ENCODE measurements around the gene VWA5B2. TPM values are rescaled to one million over a fixed set of nuclear protein-coding genes. Genes with fewer than 3 reads are reported as not detected.

The VWA5B2 gene
- total RNA-seq (2022; extraction: Qiagen RNA extraction; ENCODE audit: low read depth) = 0.34 to 0.93 TPM (median 0.38 TPM) in 5 replicates

GRCh38 chr3:184229394-184230080, at the start of gene VWA5B2:
Gene VWA5B2 (plus strand): TSS chr3:184229585. CDS start chr3:184230529, 944 bp downstream.

DNA sequence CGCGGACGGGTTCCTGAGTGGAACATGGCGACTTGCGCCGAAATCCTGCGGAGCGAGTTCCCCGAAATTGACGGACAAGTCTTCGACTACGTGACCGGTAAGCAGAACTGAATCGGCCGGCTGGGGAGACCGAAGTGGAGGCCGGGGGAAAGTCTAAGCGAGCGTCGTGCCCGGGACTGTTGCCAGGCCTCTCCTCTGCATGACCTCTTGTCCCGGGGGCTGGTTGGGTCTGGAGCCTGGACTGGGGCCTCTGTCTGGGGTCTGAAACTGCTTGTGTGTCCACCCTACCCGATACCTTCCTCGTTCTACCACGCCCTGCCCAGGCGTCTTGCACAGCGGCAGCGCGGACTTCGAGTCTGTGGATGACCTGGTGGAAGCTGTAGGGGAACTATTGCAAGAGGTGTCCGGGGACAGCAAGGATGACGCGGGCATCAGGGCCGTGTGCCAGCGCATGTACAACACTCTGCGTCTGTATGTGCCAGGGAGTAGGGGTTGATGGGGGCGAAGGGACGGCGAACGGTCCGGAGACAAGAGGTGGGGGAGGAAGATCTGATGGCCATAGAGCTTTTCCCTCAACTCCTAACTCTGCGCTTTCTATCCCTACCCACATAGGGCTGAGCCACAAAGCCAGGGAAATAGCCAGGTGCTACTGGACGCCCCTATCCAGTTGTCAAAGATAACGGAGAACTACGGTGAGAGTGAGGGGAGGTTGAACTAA, 43.0 kb upstream of the VWA5B2 start, which contains the start of gene ABCF3:
Gene ABCF3, plus strand, starts transcription at position 16 of the 718 bp plus-strand sequence. Its CDS starts 9 bp downstream, at position 25.

DNA sequence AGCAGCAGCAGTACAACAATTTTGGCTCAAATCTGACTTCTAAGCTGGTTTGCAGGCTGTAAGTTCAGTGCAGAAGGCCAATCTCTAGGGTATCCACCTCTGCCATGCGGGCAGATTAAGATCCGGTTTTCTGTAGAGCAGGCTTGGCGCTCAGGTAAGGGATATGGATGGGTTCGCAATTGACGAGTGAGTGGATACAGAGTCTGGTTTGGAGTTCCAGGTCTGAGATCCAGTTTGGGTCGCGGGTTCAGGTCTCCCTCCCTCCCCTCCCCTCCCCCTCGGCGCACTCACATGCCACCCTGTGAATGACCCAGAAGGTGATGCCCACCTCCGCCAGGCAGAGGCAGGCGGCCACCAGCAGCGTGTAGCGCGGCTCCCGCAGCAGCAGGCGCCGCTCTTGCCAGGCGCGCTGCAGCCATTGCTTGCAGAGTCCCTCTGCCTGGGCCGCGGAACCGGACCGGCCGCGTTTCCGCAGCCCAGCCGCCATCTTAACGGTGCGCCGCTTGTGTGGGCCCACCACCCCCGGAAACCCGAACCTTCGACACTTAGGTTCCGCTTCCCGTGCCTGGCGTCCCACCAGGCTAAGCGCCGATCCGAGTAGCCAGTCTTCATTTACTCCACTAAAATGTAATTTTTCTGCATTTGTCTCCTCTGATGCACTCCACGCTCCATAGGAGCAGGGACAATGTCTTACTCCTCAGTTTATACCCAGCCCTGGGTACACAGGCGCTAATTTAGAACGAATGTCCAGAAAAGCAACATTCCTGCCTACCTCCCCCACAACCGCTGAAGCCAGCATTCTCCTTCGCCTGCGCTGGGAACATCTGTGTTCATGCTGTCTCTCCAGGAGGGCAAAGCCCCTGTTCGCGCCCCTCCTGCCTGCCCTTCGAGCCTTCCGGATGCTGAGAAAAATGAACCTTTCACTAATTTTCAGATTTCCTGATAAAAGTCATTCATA, 19.3 kb downstream of the VWA5B2 start, which contains the start of gene ALG3:
Gene ALG3, minus strand, starts transcription at position 509 of the 958 bp plus-strand sequence. Its CDS starts 22 bp downstream, at position 487.

GRCh38 chr3:184249412-184250166, 20.2 kb downstream of the VWA5B2 start, which contains the start of gene EEF1AKMT4:
Gene EEF1AKMT4 (plus strand): TSS chr3:184249672. CDS start chr3:184249695, 23 bp downstream.

GRCh38 chr3:184261270-184261853, 32.0 kb downstream of the VWA5B2 start, which contains the start of gene CAMK2N2:
Gene CAMK2N2 (minus strand): TSS chr3:184261553. CDS start chr3:184261285, 268 bp downstream.

DNA sequence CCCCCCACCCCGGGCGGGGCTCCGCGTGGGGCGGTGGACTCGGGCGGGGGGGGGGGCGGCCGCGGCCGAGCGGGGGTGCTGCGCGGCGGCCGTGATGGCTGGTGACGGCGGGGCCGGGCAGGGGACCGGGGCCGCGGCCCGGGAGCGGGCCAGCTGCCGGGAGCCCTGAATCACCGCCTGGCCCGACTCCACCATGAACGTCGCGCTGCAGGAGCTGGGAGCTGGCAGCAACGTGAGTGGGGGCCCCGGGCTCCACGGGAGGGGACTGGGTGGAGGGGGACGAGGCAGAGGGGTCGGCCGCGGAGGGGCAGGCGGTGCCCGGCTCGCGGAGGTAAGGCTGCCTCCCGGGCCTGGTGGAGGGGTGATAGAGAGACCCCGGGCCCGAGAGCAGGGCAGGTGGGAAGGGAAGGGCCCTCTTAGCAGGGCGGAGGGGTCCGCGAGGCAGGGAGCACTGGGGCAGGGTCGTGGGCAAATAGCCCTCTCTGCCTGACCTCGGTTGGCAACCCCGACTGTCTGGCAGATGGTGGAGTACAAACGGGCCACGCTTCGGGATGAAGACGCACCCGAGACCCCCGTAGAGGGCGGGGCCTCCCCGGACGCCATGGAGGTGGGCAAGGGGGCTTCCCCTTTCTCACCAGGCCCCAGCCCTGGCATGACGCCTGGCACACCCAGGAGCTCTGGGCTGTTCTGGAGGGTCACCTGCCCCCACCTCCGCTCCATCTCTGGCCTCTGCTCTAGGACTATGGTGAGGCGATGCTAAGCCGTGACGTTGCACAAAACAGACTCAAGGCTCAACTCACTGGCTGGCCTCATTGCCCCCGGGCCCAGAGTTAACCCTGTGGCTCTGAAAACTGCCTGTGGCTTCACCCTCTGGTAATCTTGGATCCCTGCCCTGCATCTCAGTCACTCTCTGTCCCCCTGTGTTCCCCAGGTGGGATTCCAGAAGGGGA, 46.9 kb downstream of the VWA5B2 start, which contains the start of gene ECE2:
Gene ECE2, plus strand, starts transcription at position 62 of the 950 bp plus-strand sequence. Its CDS starts 132 bp downstream, at position 194.

Other genes with a start within 250 kb of the VWA5B2 start
- 10.8 to 14.1 TPM (median 12.0 TPM) in 5 replicates for gene ABCC5, start 211.7 kb upstream of the VWA5B2 start, total RNA-seq (2022; extraction: Qiagen RNA extraction; ENCODE audit: low read depth)
- gene HTR3D, start 197.8 kb upstream of the VWA5B2 start, total RNA-seq (2022; extraction: Qiagen RNA extraction; ENCODE audit: low read depth) = not detected in 5 replicates
- gene HTR3C, start 176.5 kb upstream of the VWA5B2 start, total RNA-seq (2022; extraction: Qiagen RNA extraction; ENCODE audit: low read depth) = not detected in 5 replicates
- not detected in 5 replicates for gene HTR3E, start 132.5 kb upstream of the VWA5B2 start, total RNA-seq (2022; extraction: Qiagen RNA extraction; ENCODE audit: low read depth)
- gene EIF2B5, start 94.2 kb upstream of the VWA5B2 start, total RNA-seq (2022; extraction: Qiagen RNA extraction; ENCODE audit: low read depth) = 26.5 to 30.8 TPM (median 29.7 TPM) in 5 replicates
- gene DVL3, start 74.2 kb upstream of the VWA5B2 start, total RNA-seq (2022; extraction: Qiagen RNA extraction; ENCODE audit: low read depth) = 20.4 to 27.7 TPM (median 25.4 TPM) in 5 replicates
- gene AP2M1, start 54.7 kb upstream of the VWA5B2 start, total RNA-seq (2022; extraction: Qiagen RNA extraction; ENCODE audit: low read depth) = 295 to 329 TPM (median 316 TPM) in 5 replicates
- 32.1 to 35.1 TPM (median 34.6 TPM) in 5 replicates for gene ABCF3, start 43.4 kb upstream of the VWA5B2 start, total RNA-seq (2022; extraction: Qiagen RNA extraction; ENCODE audit: low read depth)
- 54.5 to 79.7 TPM (median 76.1 TPM) in 5 replicates for gene ALG3, start 19.4 kb downstream of the VWA5B2 start, total RNA-seq (2022; extraction: Qiagen RNA extraction; ENCODE audit: low read depth)
- 9.5 to 13.9 TPM (median 13.2 TPM) in 5 replicates for gene EEF1AKMT4, start 20.1 kb downstream of the VWA5B2 start, total RNA-seq (2022; extraction: Qiagen RNA extraction; ENCODE audit: low read depth)
- gene CAMK2N2, start 32.0 kb downstream of the VWA5B2 start, total RNA-seq (2022; extraction: Qiagen RNA extraction; ENCODE audit: low read depth) = 0.77 to 1.8 TPM (median 1.4 TPM) in 5 replicates
- gene ECE2, start 46.4 kb downstream of the VWA5B2 start, total RNA-seq (2022; extraction: Qiagen RNA extraction; ENCODE audit: low read depth) = not detected in 5 replicates
- gene PSMD2, start 69.7 kb downstream of the VWA5B2 start, total RNA-seq (2022; extraction: Qiagen RNA extraction; ENCODE audit: low read depth) = 298 to 415 TPM (median 323 TPM) in 5 replicates
- gene EIF4G1, start 85.0 kb downstream of the VWA5B2 start, total RNA-seq (2022; extraction: Qiagen RNA extraction; ENCODE audit: low read depth) = 255 to 273 TPM (median 265 TPM) in 5 replicates
- gene FAM131A, start 108.0 kb downstream of the VWA5B2 start, total RNA-seq (2022; extraction: Qiagen RNA extraction; ENCODE audit: low read depth) = 8.1 to 11.3 TPM (median 8.6 TPM) in 5 replicates
- gene CLCN2, start 132.0 kb downstream of the VWA5B2 start, total RNA-seq (2022; extraction: Qiagen RNA extraction; ENCODE audit: low read depth) = 4.6 to 5.8 TPM (median 5.1 TPM) in 5 replicates
- gene POLR2H, start 132.1 kb downstream of the VWA5B2 start, total RNA-seq (2022; extraction: Qiagen RNA extraction; ENCODE audit: low read depth) = 72.6 to 84.5 TPM (median 76.7 TPM) in 5 replicates
- 0.03 TPM in 1 of 5 replicates, not detected in the others for gene THPO, start 148.6 kb downstream of the VWA5B2 start, total RNA-seq (2022; extraction: Qiagen RNA extraction; ENCODE audit: low read depth)
- gene CHRD, start 150.5 kb downstream of the VWA5B2 start, total RNA-seq (2022; extraction: Qiagen RNA extraction; ENCODE audit: low read depth) = 0.11 to 0.27 TPM (median 0.22 TPM) in 5 replicates